Measurements from ENCODE around the gene LUZP1.

Gene LUZP1

DNA sequence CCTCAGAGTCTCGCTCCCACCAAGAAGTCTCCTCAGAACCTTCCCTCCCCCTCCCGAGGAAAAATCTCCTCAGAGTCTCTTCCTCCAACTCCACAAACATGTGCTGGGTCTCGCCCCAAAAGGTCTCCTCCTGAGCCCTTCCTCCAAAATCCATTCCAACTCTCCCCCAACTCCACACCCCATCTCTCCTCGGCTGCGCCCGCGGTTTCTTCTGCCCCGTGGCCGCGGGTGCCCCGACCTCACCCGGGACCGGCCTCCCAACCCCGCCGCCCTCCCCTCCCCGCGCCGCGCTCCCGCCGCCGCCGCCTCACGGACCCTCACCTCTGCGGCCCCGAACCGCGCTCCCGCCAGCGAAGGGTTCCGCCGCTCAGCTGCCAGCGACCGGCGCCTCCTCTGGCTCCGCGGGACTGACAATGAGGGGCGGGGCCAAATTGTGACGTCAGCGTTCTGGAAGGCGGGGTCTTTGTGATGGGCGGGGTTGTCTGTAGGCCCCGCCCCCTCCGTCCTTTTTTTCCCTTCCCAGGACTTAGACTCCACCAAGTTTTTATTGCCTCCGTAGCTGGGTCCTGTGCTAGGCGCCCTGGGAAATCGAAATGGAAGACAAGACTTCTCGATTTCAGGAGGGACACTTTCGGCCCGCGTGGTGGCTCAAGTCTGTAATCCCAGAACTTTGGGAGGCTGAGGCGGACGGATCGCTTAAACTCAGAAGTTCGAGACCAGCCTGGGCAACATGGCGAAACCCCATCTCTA is at the start of gene LUZP1:
TSS of gene LUZP1 (minus strand) at position 412 of the 750 bp plus-strand sequence.
- no peak for TF ChIP-seq CTCF (IDR thresholded peaks at IDR 0.05; ENCODE audit: low read depth, low read length, missing control alignments)
- Histone ChIP-seq H3K4me3 (ENCODE audit: low read depth, low read length) (peak within 1 kb of the TSS; percentile 86), H3K36me3 (replicated peaks) (no peaks in the 10 kb centered on the region), H3K27me3 (replicated peaks) (no peaks in the 10 kb centered on the region), H3K27ac (peak within 1 kb of the TSS; percentile 90)
- DNase-seq: peak; percentile 71
- in situ Hi-C loops (cut with HindIII; ENCODE audit: low pct_ligation_motif_present, low sequenced_read_pairs): no loop called here

GRCh38 chr1:23217421-23218115 is 48.9 kb upstream of the LUZP1 start, which contains the start of gene HTR1D:
TSS of gene HTR1D (minus strand) at chr1:23217502. CDS start at chr1:23194219, 23,283 bp downstream.
- DNase-seq: no peak
- Histone ChIP-seq H3K27me3 (replicated peaks) (peaks cover 9% of the 10 kb centered on the region), H3K27ac (no peak within 1 kb of the TSS), H3K4me3 (ENCODE audit: low read depth, low read length) (peak within 1 kb of the TSS; percentile 34), H3K36me3 (replicated peaks) (no peaks in the 10 kb centered on the region)
- TF ChIP-seq CTCF (IDR thresholded peaks at IDR 0.05; ENCODE audit: low read depth, low read length, missing control alignments): no peak
- in situ Hi-C loops (cut with HindIII; ENCODE audit: low pct_ligation_motif_present, low sequenced_read_pairs): no loop called here

DNA sequence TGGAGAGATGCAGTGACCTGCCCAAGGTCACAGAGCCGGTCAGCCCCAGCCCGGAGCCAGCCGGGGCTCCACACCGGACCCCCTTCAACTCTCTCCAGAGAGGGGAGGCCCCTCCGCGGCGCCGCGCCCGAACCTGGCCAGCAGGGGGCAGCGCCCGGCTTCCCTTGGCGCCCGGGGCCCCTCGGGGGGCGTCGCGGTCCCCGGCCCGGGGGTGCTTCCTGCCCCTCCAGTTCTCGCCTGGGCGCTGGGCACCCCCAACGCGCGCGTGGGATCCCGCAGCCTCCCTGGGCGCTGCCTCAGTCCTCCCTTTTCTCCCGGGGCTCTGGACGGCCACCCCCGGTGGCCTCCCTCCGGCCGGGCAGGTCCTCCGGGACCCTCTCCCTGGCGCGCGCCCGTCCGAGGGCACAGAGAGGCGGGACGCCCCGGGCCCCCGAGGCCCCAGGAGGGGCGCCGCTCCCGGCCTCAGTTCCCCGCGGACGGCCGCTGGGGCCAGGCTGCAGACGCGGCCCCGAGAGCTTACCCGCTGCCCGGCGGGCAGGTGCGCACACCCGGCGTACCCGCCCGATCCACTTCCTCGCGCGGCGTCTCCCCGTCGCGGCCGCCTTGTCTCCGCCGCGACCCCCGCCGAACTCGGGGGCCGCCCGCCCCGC is 48.2 kb upstream of the LUZP1 start:
- in situ Hi-C loops (cut with HindIII; ENCODE audit: low pct_ligation_motif_present, low sequenced_read_pairs): no loop called here
- Histone ChIP-seq H3K27me3 (replicated peaks) (peaks cover 9% of the 10 kb centered on the region), H3K27ac (no peak overlapping the region), H3K4me3 (ENCODE audit: low read depth, low read length) (peak overlapping the region; percentile 34), H3K36me3 (replicated peaks) (no peaks in the 10 kb centered on the region)
- no peak for DNase-seq
- peak; percentile 60 for TF ChIP-seq CTCF (IDR thresholded peaks at IDR 0.05; ENCODE audit: low read depth, low read length, missing control alignments)

GRCh38 chr1:23215751-23216449 is 47.2 kb upstream of the LUZP1 start:
- in situ Hi-C loops (cut with HindIII; ENCODE audit: low pct_ligation_motif_present, low sequenced_read_pairs): no loop called here
- H3K4me3 ChIP-seq (ENCODE audit: low read depth, low read length): no peak overlapping the region

More at GRCh38 chr1:23215751-23216449, 47.2 kb upstream of the LUZP1 start:
- no peak for DNase-seq
- no peak for TF ChIP-seq CTCF (IDR thresholded peaks at IDR 0.05; ENCODE audit: low read depth, low read length, missing control alignments)
- Histone ChIP-seq H3K27me3 (replicated peaks) (peaks cover 9% of the 10 kb centered on the region), H3K27ac (no peak overlapping the region), H3K36me3 (replicated peaks) (no peaks in the 10 kb centered on the region)
